ENCODE measurements around the gene LARGE1.

Gene LARGE1

DNA sequence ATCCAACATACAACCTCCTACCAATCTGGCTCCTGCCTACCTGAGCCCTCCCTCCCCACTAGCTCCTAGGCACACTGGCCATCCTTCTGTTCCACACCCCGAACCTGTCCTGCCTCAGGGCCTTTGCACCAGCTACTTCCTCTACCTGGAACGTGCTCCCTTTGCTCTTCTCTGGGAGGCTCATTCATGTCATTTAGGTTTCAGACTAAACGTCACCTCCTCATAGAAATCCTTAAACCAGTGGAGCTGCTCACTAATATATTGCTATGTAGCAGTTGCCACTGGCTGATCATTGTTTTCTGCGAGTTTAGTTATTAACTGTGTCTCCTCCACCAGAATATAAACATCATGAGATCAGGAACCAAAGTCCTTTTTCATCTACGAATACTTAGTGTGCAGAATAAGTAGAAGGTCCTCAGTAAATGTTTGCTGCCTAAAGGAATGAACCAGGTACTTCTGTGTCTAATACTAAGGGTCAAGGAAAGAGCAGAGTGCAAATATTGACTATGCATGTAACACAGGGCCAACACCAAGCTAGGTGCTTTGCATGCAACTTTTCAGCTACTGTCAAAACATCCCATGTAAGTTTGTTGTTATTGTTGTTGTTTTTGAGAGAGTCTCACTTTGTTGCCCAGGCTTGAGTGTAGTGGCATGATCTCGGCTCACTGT, 584.5 kb downstream of the LARGE1 start:
- Histone ChIP-seq H3K36me3 (ENCODE audit: insufficient read depth, low read length) (no peaks in the 10 kb centered on the region), H3K9ac (ENCODE audit: low read length) (no peak overlapping the region), H4K20me1 (ENCODE audit: insufficient read depth, low read length) (no peaks in the 10 kb centered on the region), H3K9me3 (ENCODE audit: low read length) (no peaks in the 10 kb centered on the region), H3K27ac (ENCODE audit: low read depth, low read length, poor library complexity, severe bottlenecking) (no peak overlapping the region), H3F3A (ENCODE audit: insufficient read depth, low read length) (no peaks in the 10 kb centered on the region), H3K4me2 (ENCODE audit: low read length) (no peak overlapping the region), H3K79me2 (ENCODE audit: insufficient read depth, low read length) (no peaks in the 10 kb centered on the region), H3K9me2 (ENCODE audit: low read depth, low read length) (no peaks in the 10 kb centered on the region), H3K27me3 (ENCODE audit: insufficient read depth, low read length) (no peaks in the 10 kb centered on the region), H3K4me1 (ENCODE audit: insufficient read depth, low read length, severe bottlenecking) (no peaks in the 10 kb centered on the region), H2AFZ (ENCODE audit: low read length) (no peak overlapping the region), H3K4me3 (ENCODE audit: low read depth, low read length, poor library complexity, severe bottlenecking) (no peak overlapping the region)
- TF ChIP-seq, protein P1, sequence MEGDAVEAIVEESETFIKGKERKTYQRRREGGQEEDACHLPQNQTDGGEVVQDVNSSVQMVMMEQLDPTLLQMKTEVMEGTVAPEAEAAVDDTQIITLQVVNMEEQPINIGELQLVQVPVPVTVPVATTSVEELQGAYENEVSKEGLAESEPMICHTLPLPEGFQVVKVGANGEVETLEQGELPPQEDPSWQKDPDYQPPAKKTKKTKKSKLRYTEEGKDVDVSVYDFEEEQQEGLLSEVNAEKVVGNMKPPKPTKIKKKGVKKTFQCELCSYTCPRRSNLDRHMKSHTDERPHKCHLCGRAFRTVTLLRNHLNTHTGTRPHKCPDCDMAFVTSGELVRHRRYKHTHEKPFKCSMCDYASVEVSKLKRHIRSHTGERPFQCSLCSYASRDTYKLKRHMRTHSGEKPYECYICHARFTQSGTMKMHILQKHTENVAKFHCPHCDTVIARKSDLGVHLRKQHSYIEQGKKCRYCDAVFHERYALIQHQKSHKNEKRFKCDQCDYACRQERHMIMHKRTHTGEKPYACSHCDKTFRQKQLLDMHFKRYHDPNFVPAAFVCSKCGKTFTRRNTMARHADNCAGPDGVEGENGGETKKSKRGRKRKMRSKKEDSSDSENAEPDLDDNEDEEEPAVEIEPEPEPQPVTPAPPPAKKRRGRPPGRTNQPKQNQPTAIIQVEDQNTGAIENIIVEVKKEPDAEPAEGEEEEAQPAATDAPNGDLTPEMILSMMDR (IDR thresholded peaks at IDR 0.05; ENCODE audit: low read length) = no peak
- no peak for TF ChIP-seq EZH2 (IDR thresholded peaks at IDR 0.05; ENCODE audit: borderline replicate concordance, low read length)

DNA sequence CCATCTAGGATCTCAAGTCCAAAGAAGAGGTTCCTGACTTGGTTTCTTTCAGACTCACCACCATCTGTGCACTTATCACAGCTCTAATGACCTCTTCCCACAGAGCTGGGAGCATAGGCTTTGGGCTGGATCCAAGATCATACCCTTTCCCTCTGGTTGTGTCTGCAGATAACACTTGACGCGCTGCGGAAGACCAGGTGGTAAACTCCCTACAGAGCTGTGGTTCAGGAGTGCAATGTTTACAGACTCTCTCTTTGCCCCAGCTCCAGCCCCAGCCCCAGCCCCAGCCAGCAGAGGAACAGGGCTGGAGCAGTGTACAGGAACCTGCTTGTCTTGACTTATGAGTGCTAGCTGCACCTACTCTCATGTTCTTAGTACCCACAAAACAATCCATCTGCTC, 587.7 kb downstream of the LARGE1 start:
- no peak overlapping the region for H3K9ac ChIP-seq (ENCODE audit: low read length)
- H3K36me3 ChIP-seq (ENCODE audit: insufficient read depth, low read length) = no peaks in the 10 kb centered on the region
- no peaks in the 10 kb centered on the region for H3K27me3 ChIP-seq (ENCODE audit: insufficient read depth, low read length)
- H3K4me1 ChIP-seq (ENCODE audit: insufficient read depth, low read length, severe bottlenecking) = no peaks in the 10 kb centered on the region
- H3F3A ChIP-seq (ENCODE audit: insufficient read depth, low read length) = no peaks in the 10 kb centered on the region
- no peak overlapping the region for H2AFZ ChIP-seq (ENCODE audit: low read length)
- no peaks in the 10 kb centered on the region for H3K9me3 ChIP-seq (ENCODE audit: low read length)
- no peaks in the 10 kb centered on the region for H3K79me2 ChIP-seq (ENCODE audit: insufficient read depth, low read length)
- H4K20me1 ChIP-seq (ENCODE audit: insufficient read depth, low read length) = no peaks in the 10 kb centered on the region
- no peak overlapping the region for H3K4me3 ChIP-seq (ENCODE audit: low read depth, low read length, poor library complexity, severe bottlenecking)
- no peak for TF ChIP-seq EZH2 (IDR thresholded peaks at IDR 0.05; ENCODE audit: borderline replicate concordance, low read length)
- TF ChIP-seq, protein P1 (IDR thresholded peaks at IDR 0.05; ENCODE audit: low read length) = no peak
- no peak overlapping the region for H3K4me2 ChIP-seq (ENCODE audit: low read length)
- no peaks in the 10 kb centered on the region for H3K9me2 ChIP-seq (ENCODE audit: low read depth, low read length)
- H3K27ac ChIP-seq (ENCODE audit: low read depth, low read length, poor library complexity, severe bottlenecking) = no peak overlapping the region

DNA sequence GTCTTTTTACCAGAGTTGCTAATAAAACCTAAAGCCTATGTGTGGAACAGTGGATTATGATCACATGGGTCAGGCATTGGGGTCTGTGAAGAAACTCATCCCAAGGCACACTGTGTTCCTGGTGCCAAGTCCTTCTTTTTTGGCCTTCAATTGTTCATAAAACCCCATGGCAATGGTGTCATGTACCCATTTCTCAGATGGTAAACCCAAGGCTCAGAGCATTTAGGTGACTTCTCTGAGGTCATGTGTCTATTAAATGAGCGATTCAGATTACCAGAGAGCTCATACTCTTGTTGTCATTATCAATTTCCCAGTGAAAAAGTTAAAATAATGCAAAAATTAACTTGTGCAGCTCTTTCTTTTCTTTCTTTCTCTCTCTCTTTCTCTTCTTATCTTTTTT, 589.3 kb downstream of the LARGE1 start:
- H4K20me1 ChIP-seq (ENCODE audit: insufficient read depth, low read length) = no peaks in the 10 kb centered on the region
- no peak overlapping the region for H3K4me2 ChIP-seq (ENCODE audit: low read length)
- no peak overlapping the region for H2AFZ ChIP-seq (ENCODE audit: low read length)
- H3K4me1 ChIP-seq (ENCODE audit: insufficient read depth, low read length, severe bottlenecking) = peaks cover 6% of the 10 kb centered on the region
- TF ChIP-seq, protein P1 (IDR thresholded peaks at IDR 0.05; ENCODE audit: low read length) = no peak
- TF ChIP-seq EZH2 (IDR thresholded peaks at IDR 0.05; ENCODE audit: borderline replicate concordance, low read length) = no peak
- no peak overlapping the region for H3K9ac ChIP-seq (ENCODE audit: low read length)
- H3K27me3 ChIP-seq (ENCODE audit: insufficient read depth, low read length) = no peaks in the 10 kb centered on the region
- no peaks in the 10 kb centered on the region for H3K79me2 ChIP-seq (ENCODE audit: insufficient read depth, low read length)
- H3K4me3 ChIP-seq (ENCODE audit: low read depth, low read length, poor library complexity, severe bottlenecking) = no peak overlapping the region
- no peak overlapping the region for H3K27ac ChIP-seq (ENCODE audit: low read depth, low read length, poor library complexity, severe bottlenecking)
- H3K36me3 ChIP-seq (ENCODE audit: insufficient read depth, low read length) = no peaks in the 10 kb centered on the region
- no peaks in the 10 kb centered on the region for H3K9me3 ChIP-seq (ENCODE audit: low read length)
- no peaks in the 10 kb centered on the region for H3F3A ChIP-seq (ENCODE audit: insufficient read depth, low read length)
- H3K9me2 ChIP-seq (ENCODE audit: low read depth, low read length) = no peaks in the 10 kb centered on the region
